ENCODE results near the gene C1orf116. TPM values are rescaled to one million over a fixed set of nuclear protein-coding genes. Genes with fewer than 3 reads are reported as not detected.

C1orf116 gene
- total RNA-seq, 1 experiment from 2014 or later: 36.7 TPM

GRCh38 chr1:207077012-207077411 is 44.5 kb upstream of the C1orf116 start:
- Histone ChIP-seq H3F3A (ENCODE audit: insufficient read depth, low read depth) (no peaks in the 10 kb centered on the region; the same call in 1 of the 2 replicates), H3K27ac (no peak overlapping the region)

GRCh38 chr1:207076181-207076955 is 43.8 kb upstream of the C1orf116 start:
- POLR2A ChIA-PET (ENCODE audit: unreplicated experiment): no interaction called here
- H2AFZ ChIP-seq: no peak overlapping the region
- H3K36me3 ChIP-seq (ENCODE audit: low read depth): no peaks in the 10 kb centered on the region; the same call in 1 of the 2 replicates
- BruUV-seq (replicated peaks): no TSS peak
- no peak overlapping the region for H3K27ac ChIP-seq
- H3K27me3 ChIP-seq (ENCODE audit: insufficient read depth, low read depth): no peaks in the 10 kb centered on the region
- H3K9me2 ChIP-seq (ENCODE audit: insufficient read depth): no peaks in the 10 kb centered on the region
- H3K4me1 ChIP-seq (replicated peaks; ENCODE audit: insufficient read depth): no peaks in the 10 kb centered on the region
- no peaks in the 10 kb centered on the region; the same call in 1 of the 2 replicates for H3F3A ChIP-seq (ENCODE audit: insufficient read depth, low read depth)
- CTCF ChIA-PET: interaction anchor here (0.6 kb wide), 1 partner anchor 489 kb away, joined by 4 read pairs; no protein-coding TSS in a partner anchor
- H3K4me3 ChIP-seq: no peak overlapping the region
- DNase-seq: peak in 1 of 2 experiments; percentile 19
- no peaks in the 10 kb centered on the region for H4K20me1 ChIP-seq (ENCODE audit: insufficient read depth)
- TF ChIP-seq EZH2 (IDR thresholded peaks at IDR 0.05; ENCODE audit: low read depth): no peak
- no peak for TF ChIP-seq CTCF (conservative IDR thresholded peaks at IDR 0.05)
- no peak overlapping the region for H3K4me2 ChIP-seq
- intact Hi-C loops (cut with micrococcal nuclease; ENCODE audit: unreplicated experiment): loop anchor here (2.0 to 5.0 kb wide), 4 partner anchors 349 to 469 kb away; no protein-coding TSS in a partner anchor
- no peaks in the 10 kb centered on the region for H3K9me3 ChIP-seq (ENCODE audit: insufficient read depth, low read depth)
- H3K79me2 ChIP-seq (ENCODE audit: low read depth): no peaks in the 10 kb centered on the region

More at GRCh38 chr1:207077012-207077411, 44.5 kb upstream of the C1orf116 start:
- POLR2A ChIA-PET (ENCODE audit: unreplicated experiment): no interaction called here
- no peaks in the 10 kb centered on the region for H3K9me2 ChIP-seq (ENCODE audit: insufficient read depth)
- H3K4me2 ChIP-seq: no peak overlapping the region
- intact Hi-C loops (cut with micrococcal nuclease; ENCODE audit: unreplicated experiment): loop anchor here (1.0 to 5.0 kb wide), 6 partner anchors 27 to 470 kb away; no protein-coding TSS in a partner anchor
- BruUV-seq (replicated peaks): no TSS peak
- no peaks in the 10 kb centered on the region for H3K9me3 ChIP-seq (ENCODE audit: insufficient read depth, low read depth)
- H3K27me3 ChIP-seq (ENCODE audit: insufficient read depth, low read depth): no peaks in the 10 kb centered on the region
- H3K36me3 ChIP-seq (ENCODE audit: low read depth): no peaks in the 10 kb centered on the region; the same call in 1 of the 2 replicates
- H3K4me3 ChIP-seq: no peak overlapping the region
- H2AFZ ChIP-seq: no peak overlapping the region
- CTCF ChIA-PET: no interaction called here
- no peaks in the 10 kb centered on the region for H3K79me2 ChIP-seq (ENCODE audit: low read depth)
- H3K4me1 ChIP-seq (replicated peaks; ENCODE audit: insufficient read depth): no peaks in the 10 kb centered on the region
- no peak for DNase-seq
- H4K20me1 ChIP-seq (ENCODE audit: insufficient read depth): no peaks in the 10 kb centered on the region
- TF ChIP-seq EZH2 (IDR thresholded peaks at IDR 0.05; ENCODE audit: low read depth): no peak
- TF ChIP-seq CTCF (conservative IDR thresholded peaks at IDR 0.05): no peak

GRCh38 chr1:207073906-207074820 is 41.6 kb upstream of the C1orf116 start:
- H3K4me2 ChIP-seq: no peak overlapping the region

More at GRCh38 chr1:207073906-207074820, 41.6 kb upstream of the C1orf116 start:
- no TSS peak for BruUV-seq (replicated peaks)
- Histone ChIP-seq H3K27ac (no peak overlapping the region), H3K27me3 (ENCODE audit: insufficient read depth, low read depth) (no peaks in the 10 kb centered on the region), H4K20me1 (ENCODE audit: insufficient read depth) (no peaks in the 10 kb centered on the region), H3K36me3 (ENCODE audit: low read depth) (no peaks in the 10 kb centered on the region; the same call in 1 of the 2 replicates), H3K9me2 (ENCODE audit: insufficient read depth) (no peaks in the 10 kb centered on the region), H2AFZ (no peak overlapping the region), H3F3A (ENCODE audit: insufficient read depth, low read depth) (no peaks in the 10 kb centered on the region), H3K79me2 (ENCODE audit: low read depth) (no peaks in the 10 kb centered on the region), H3K4me1 (replicated peaks; ENCODE audit: insufficient read depth) (no peaks in the 10 kb centered on the region), H3K4me3 (no peak overlapping the region), H3K9me3 (ENCODE audit: insufficient read depth, low read depth) (no peaks in the 10 kb centered on the region)
- TF ChIP-seq EZH2 (IDR thresholded peaks at IDR 0.05; ENCODE audit: low read depth) (no peak), CTCF (conservative IDR thresholded peaks at IDR 0.05) (no peak)
- no peak for DNase-seq
- ChIA-PET CTCF (interaction anchor here (0.6 to 1.3 kb wide), 2 partner anchors 127 to 163 kb away, joined by 3 to 4 read pairs; no protein-coding TSS in a partner anchor), POLR2A (ENCODE audit: unreplicated experiment) (no interaction called here)
- intact Hi-C loops (cut with micrococcal nuclease; ENCODE audit: unreplicated experiment): no loop called here
